GM12878 (cell line): ENCODE data around the gene TBCE. TPM values are rescaled to one million over a fixed set of nuclear protein-coding genes. Genes with fewer than 3 reads are reported as not detected.

Experiments
- ATAC-seq: fragments of 200-7000 bp; cut with Tn5 transposase; 3 replicates; pipeline ENCODE4 v1.9.1; 2020; ENCODE audit warnings: mild to moderate bottlenecking, moderate library complexity
- BruUV-seq: library from RNA; stranded (reverse); fragments of 400-500 nt; replicated peaks from 2 replicates; lab custom pipeline; 2021; lab: Mats Ljungman, UMichigan
- CTCF ChIA-PET: fragments of 300-600 bp; sonication (Branson Sonifier 250); formaldehyde crosslinking; extraction: SDS; loops from one replicate; lab custom pipeline; 2021; ENCODE audit warnings: inconsistent platforms; lab: Yijun Ruan, JAX
- POLR2A ChIA-PET: fragments of 350-600 bp; formaldehyde crosslinking; extraction: SDS; loops from one replicate; lab custom pipeline; 2021; ENCODE audit warnings: inconsistent platforms; lab: Charles Lee
- RAD21 ChIA-PET: fragments of 300-600 bp; sonication (Branson Sonifier 250); formaldehyde crosslinking; loops from one replicate; lab custom pipeline; 2023; ENCODE audit warnings: antibody characterized with exemption; ENCODE audit not compliant: unreplicated experiment; lab: Charles Lee
- SMC1A ChIA-PET: fragments of 300-600 bp; sonication (Branson Sonifier 250); formaldehyde crosslinking; loops from one replicate; lab custom pipeline; 2023; ENCODE audit not compliant: unreplicated experiment, uncharacterized antibody; lab: Charles Lee
- DNase-seq: peaks from one replicate; pipeline ENCODE4 v3.0.0-alpha.2; 2011; ENCODE audit warnings: low read depth, low spot score
- FAIRE-seq: peaks from 3 replicates; lab custom pipeline; 2011; peaks lifted over from hg19 to GRCh38; lab: Jason Lieb, UNC
- H2AFZ ChIP-seq: 2 replicates; pipeline ENCODE4 v1.6.0; 2011; ENCODE audit warnings: low read depth, low read length, control low read depth; ENCODE audit not compliant: control insufficient read depth
- H3K27ac ChIP-seq: 2 replicates; pipeline ENCODE4 v1.5.1; 2011; ENCODE audit warnings: control low read depth; ENCODE audit not compliant: control insufficient read depth, insufficient read depth
- H3K27me3 ChIP-seq, 2 experiments: replicated peaks in 1 of 2; 2 replicates each; pipeline versions ENCODE4 v1.6.0 to v1.6.1; 2011; ENCODE audit warnings: low read length in 1 of 2; ENCODE audit not compliant: control insufficient read depth in 2 of 2, insufficient read depth in 2 of 2
- H3K36me3 ChIP-seq, 2 experiments: 2 replicates each; pipeline ENCODE4 v1.5.1; 2011; ENCODE audit warnings: low read length in 1 of 2; ENCODE audit not compliant: control insufficient read depth in 2 of 2, insufficient read depth in 2 of 2
- H3K4me1 ChIP-seq: 2 replicates; pipeline ENCODE4 v1.6.1; 2011; ENCODE audit warnings: mild to moderate bottlenecking, low read length, moderate library complexity, mixed read lengths; ENCODE audit not compliant: control insufficient read depth, insufficient read depth
- H3K4me2 ChIP-seq: 2 replicates; pipeline ENCODE4 v1.6.0; 2011; ENCODE audit warnings: control low read depth; ENCODE audit not compliant: control insufficient read depth, insufficient read depth
- H3K4me3 ChIP-seq: fragments of 200-600 bp; sonication (generic); 2 replicates; pipeline ENCODE4 v1.5.1; 2016
- H3K79me2 ChIP-seq: 2 replicates; pipeline ENCODE4 v1.6.0; 2011; ENCODE audit warnings: low read length; ENCODE audit not compliant: control insufficient read depth, insufficient read depth
- H3K9ac ChIP-seq: 2 replicates; pipeline ENCODE4 v1.8.0; 2011; ENCODE audit warnings: low read length, control low read depth, mixed read lengths; ENCODE audit not compliant: control insufficient read depth, insufficient read depth
- H3K9me3 ChIP-seq: replicated peaks from 3 replicates; pipeline ENCODE4 v1.5.1; 2011; ENCODE audit warnings: mild to moderate bottlenecking, low read length; ENCODE audit not compliant: control insufficient read depth, insufficient read depth
- H4K20me1 ChIP-seq: 2 replicates; pipeline ENCODE4 v1.6.0; 2011; ENCODE audit not compliant: control insufficient read depth, insufficient read depth
- ATF7 ChIP-seq: fragments of 450-650 bp; IDR thresholded peaks from 2 replicates; pipeline ENCODE4 v1.6.1; 2016; ENCODE audit warnings: low read depth, mild to moderate bottlenecking
- CBX5 ChIP-seq: sonication (generic); IDR thresholded peaks from 2 replicates; pipeline ENCODE4 v1.6.1; 2016; ENCODE audit warnings: low read depth, moderate library complexity, mild to moderate bottlenecking, inconsistent platforms
- FOXK2 ChIP-seq: fragments of 450-650 bp; IDR thresholded peaks from 2 replicates; pipeline ENCODE4 v1.6.1; 2017; ENCODE audit warnings: mild to moderate bottlenecking, moderate library complexity
- IKZF1 ChIP-seq: fragments of 450-650 bp; conservative IDR thresholded peaks from 2 replicates; pipeline ENCODE4 v1.6.1; 2017; ENCODE audit warnings: antibody characterized with exemption, mild to moderate bottlenecking
- IRF4 ChIP-seq: IDR thresholded peaks from 2 replicates; pipeline ENCODE4 v1.6.1; 2011; ENCODE audit warnings: low read depth, low read length
- NFYA ChIP-seq: IDR thresholded peaks from 2 replicates; pipeline ENCODE4 v1.6.1; 2011; ENCODE audit warnings: low read depth, mild to moderate bottlenecking, low read length, improper control_type of control experiment, borderline replicate concordance
- RCOR1 ChIP-seq: conservative IDR thresholded peaks from 2 replicates; pipeline ENCODE4 v1.6.1; 2012; ENCODE audit warnings: low read depth, low read length, improper control_type of control experiment
- RELA ChIP-seq: fragments of 450-650 bp; IDR thresholded peaks from 2 replicates; pipeline ENCODE4 v1.8.0; 2014; ENCODE audit warnings: borderline replicate concordance; ENCODE audit not compliant: partially characterized antibody
- SP1 ChIP-seq: IDR thresholded peaks from one replicate; pipeline ENCODE4 v1.6.1; 2011; ENCODE audit warnings: low read depth, low read length
- SPI1 ChIP-seq: IDR thresholded peaks from 2 replicates; pipeline ENCODE4 v1.6.1; 2011; ENCODE audit warnings: low read depth, mild to moderate bottlenecking, low read length, moderate library complexity, borderline replicate concordance; ENCODE audit not compliant: insufficient read depth
- ZSCAN29 ChIP-seq: fragments of 450-650 bp; IDR thresholded peaks from 2 replicates; pipeline ENCODE4 v1.6.1; 2017; ENCODE audit warnings: mild to moderate bottlenecking, moderate library complexity
- WGBS: methylation state at CpG from one replicate; pipeline ENCODE4 v1.1.6; 2016; ENCODE audit warnings: low lambda C conversion rate; ENCODE audit not compliant: insufficient replicate concordance, insufficient coverage; ENCODE audit errors: missing lambda C conversion rate; 5-methylcytosine and 5-hydroxymethylcytosine counted together
- in situ Hi-C: fragments of 300-500 bp; cut with MboI; formaldehyde crosslinking; loops from 9 replicates; pipeline ENCODE4 v1.14.3; 2018; ENCODE audit warnings: mixed read lengths
- intact Hi-C: fragments of 100-400 bp; cut with micrococcal nuclease; formaldehyde crosslinking; loops from one replicate; pipeline ENCODE4 v1.14.2; 2022; ENCODE audit not compliant: unreplicated experiment
- polyA plus RNA-seq, 11 experiments: library from polyadenylated mRNA; depleted of rRNA in 4 of 11; unstranded in 6 of 11; stranded (reverse) in 5 of 11; fragments of >200 nt; fragmentation: Nextera tagmentation in 4 of 11; fragmentation: Illumina TruSeq in 1 of 11; extraction: Ambion mirVana in 4 of 11; extraction: Trizol in 1 of 11; gene quantifications; 1 replicate in 1 of 11; 2 replicates in 10 of 11; pipeline versions ENCODE4 v1.2.1 to v1.2.3, GENCODE V29; 2011 to 2016; ENCODE audit warnings: inconsistent platforms in 2 of 11, missing spikeins in 2 of 11, low read depth in 1 of 11
- total RNA-seq, 4 experiments: library from RNA; depleted of rRNA in 3 of 4; stranded (reverse); fragments of >200 nt in 3 of 4; fragmentation: Illumina TruSeq in 1 of 4; extraction: Trizol in 1 of 4; gene quantifications; 2 replicates each; pipeline versions ENCODE4 v1.2.1 to v1.2.3, GENCODE V29; 2013 to 2021
- TF ChIP-seq, protein P1 (sequence below): IDR thresholded peaks from 2 replicates; pipeline ENCODE4 v1.6.1; 2011; ENCODE audit warnings: mild to moderate bottlenecking, low read depth, low read length, moderate library complexity; ENCODE audit not compliant: insufficient replicate concordance
- TF ChIP-seq, protein P2 (sequence below): IDR thresholded peaks from 2 replicates; pipeline ENCODE4 v1.6.1; 2011; ENCODE audit warnings: low read depth, low read length, improper control_type of control experiment, borderline replicate concordance
- TF ChIP-seq, protein P3 (sequence below): IDR thresholded peaks from 2 replicates; pipeline ENCODE4 v1.6.1; 2011; ENCODE audit warnings: borderline replicate concordance, low read depth, mild to moderate bottlenecking, moderate library complexity, mixed read lengths, low read length; ENCODE audit not compliant: insufficient read depth; ENCODE audit errors: extremely low read length
- TF ChIP-seq, protein P4 (sequence below): fragments of 450-650 bp; IDR thresholded peaks from 2 replicates; pipeline ENCODE4 v1.6.1; 2017; ENCODE audit warnings: mild to moderate bottlenecking, low read depth, inconsistent platforms; ENCODE audit not compliant: poor library complexity, severe bottlenecking
- TF ChIP-seq, protein P5 (sequence below): fragments of 450-650 bp; formaldehyde crosslinking; IDR thresholded peaks from 2 replicates; pipeline ENCODE4 v1.4.0; 2022; ENCODE audit warnings: mild to moderate bottlenecking, moderate library complexity

The TBCE gene
- total and polyA plus RNA-seq, 10 of the 15 experiments (the other 5 are each of a cell fraction or from before 2014, with no cell fraction given), result 22.7 to 48.7 (median 29.2) TPM

DNA sequence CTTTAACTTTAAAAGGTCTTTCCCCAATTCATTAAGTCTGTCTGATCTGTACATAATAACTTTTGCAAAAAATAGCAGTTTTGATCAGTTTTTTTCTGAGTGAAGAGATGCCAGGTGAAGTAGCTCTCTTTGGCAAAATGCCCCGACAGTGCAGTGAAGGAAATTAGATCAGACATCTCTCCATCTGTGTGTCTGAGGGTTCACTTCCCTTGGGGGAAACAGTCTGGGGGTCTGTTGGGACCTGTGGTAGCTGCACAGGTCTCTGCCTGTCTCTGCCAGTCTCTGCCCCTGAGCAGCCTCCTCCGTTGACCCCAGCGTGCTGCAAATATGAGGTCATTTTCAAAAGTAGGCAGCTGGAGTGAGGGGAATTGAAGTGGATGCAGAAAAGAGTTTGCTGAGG lies 54.5 kb downstream of the TBCE start:
- RAD21 ChIA-PET, result no interaction called here
- intact Hi-C loops, result no loop called here
- BruUV-seq, result no TSS peak
- in situ Hi-C loops, result loop anchor here (5.0 kb wide), 1 partner anchor 934 kb away; no protein-coding TSS in a partner anchor
- Histone ChIP-seq H3K36me3 (no peaks in the 10 kb centered on the region; a peak in 1 of 4 replicates), H3K4me3 (no peak overlapping the region), H3K79me2 (no peaks in the 10 kb centered on the region), H3K9me3 (no peaks in the 10 kb centered on the region), H3K9ac (no peak overlapping the region), H3K27ac (no peak overlapping the region), H2AFZ (no peak overlapping the region), H3K27me3 (no peaks in the 10 kb centered on the region), H3K4me1 (peaks cover 10% of the 10 kb centered on the region), H3K4me2 (no peak overlapping the region), H4K20me1 (no peaks in the 10 kb centered on the region)
- DNase-seq (no peak), FAIRE-seq (no peak), ATAC-seq (no peak)
- CTCF ChIA-PET, result interaction anchor here (0.6 to 1.2 kb wide), 3 partner anchors 73 to 327 kb away, joined by 3 read pairs; no protein-coding TSS in a partner anchor
- 80% methylated on average over 3 of the region's 3 CpGs for WGBS
- SMC1A ChIA-PET, result interaction anchor here (2.3 kb wide), 1 partner anchor 83 kb away, joined by 6 read pairs; the partner anchor contains the start of gene B3GALNT2
- POLR2A ChIA-PET, result no interaction called here
- TF ChIP-seq CBX5 (no peak), FOXK2 (no peak), IRF4 (no peak), IKZF1 (no peak), ZSCAN29 (no peak), RCOR1 (no peak), RELA (no peak), NFYA (no peak), SPI1 (no peak), SP1 (no peak), ATF7 (no peak)
- TF ChIP-seq, protein P1, sequence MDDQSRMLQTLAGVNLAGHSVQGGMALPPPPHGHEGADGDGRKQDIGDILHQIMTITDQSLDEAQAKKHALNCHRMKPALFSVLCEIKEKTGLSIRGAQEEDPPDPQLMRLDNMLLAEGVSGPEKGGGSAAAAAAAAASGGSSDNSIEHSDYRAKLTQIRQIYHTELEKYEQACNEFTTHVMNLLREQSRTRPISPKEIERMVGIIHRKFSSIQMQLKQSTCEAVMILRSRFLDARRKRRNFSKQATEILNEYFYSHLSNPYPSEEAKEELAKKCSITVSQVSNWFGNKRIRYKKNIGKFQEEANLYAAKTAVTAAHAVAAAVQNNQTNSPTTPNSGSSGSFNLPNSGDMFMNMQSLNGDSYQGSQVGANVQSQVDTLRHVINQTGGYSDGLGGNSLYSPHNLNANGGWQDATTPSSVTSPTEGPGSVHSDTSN, result no peak
- TF ChIP-seq, protein P2, sequence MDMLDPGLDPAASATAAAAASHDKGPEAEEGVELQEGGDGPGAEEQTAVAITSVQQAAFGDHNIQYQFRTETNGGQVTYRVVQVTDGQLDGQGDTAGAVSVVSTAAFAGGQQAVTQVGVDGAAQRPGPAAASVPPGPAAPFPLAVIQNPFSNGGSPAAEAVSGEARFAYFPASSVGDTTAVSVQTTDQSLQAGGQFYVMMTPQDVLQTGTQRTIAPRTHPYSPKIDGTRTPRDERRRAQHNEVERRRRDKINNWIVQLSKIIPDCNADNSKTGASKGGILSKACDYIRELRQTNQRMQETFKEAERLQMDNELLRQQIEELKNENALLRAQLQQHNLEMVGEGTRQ, result no peak
- TF ChIP-seq, protein P3, sequence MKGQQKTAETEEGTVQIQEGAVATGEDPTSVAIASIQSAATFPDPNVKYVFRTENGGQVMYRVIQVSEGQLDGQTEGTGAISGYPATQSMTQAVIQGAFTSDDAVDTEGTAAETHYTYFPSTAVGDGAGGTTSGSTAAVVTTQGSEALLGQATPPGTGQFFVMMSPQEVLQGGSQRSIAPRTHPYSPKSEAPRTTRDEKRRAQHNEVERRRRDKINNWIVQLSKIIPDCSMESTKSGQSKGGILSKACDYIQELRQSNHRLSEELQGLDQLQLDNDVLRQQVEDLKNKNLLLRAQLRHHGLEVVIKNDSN, result no peak
- TF ChIP-seq, protein P4, sequence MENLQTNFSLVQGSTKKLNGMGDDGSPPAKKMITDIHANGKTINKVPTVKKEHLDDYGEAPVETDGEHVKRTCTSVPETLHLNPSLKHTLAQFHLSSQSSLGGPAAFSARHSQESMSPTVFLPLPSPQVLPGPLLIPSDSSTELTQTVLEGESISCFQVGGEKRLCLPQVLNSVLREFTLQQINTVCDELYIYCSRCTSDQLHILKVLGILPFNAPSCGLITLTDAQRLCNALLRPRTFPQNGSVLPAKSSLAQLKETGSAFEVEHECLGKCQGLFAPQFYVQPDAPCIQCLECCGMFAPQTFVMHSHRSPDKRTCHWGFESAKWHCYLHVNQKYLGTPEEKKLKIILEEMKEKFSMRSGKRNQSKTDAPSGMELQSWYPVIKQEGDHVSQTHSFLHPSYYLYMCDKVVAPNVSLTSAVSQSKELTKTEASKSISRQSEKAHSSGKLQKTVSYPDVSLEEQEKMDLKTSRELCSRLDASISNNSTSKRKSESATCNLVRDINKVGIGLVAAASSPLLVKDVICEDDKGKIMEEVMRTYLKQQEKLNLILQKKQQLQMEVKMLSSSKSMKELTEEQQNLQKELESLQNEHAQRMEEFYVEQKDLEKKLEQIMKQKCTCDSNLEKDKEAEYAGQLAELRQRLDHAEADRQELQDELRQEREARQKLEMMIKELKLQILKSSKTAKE, result no peak
- TF ChIP-seq, protein P5, sequence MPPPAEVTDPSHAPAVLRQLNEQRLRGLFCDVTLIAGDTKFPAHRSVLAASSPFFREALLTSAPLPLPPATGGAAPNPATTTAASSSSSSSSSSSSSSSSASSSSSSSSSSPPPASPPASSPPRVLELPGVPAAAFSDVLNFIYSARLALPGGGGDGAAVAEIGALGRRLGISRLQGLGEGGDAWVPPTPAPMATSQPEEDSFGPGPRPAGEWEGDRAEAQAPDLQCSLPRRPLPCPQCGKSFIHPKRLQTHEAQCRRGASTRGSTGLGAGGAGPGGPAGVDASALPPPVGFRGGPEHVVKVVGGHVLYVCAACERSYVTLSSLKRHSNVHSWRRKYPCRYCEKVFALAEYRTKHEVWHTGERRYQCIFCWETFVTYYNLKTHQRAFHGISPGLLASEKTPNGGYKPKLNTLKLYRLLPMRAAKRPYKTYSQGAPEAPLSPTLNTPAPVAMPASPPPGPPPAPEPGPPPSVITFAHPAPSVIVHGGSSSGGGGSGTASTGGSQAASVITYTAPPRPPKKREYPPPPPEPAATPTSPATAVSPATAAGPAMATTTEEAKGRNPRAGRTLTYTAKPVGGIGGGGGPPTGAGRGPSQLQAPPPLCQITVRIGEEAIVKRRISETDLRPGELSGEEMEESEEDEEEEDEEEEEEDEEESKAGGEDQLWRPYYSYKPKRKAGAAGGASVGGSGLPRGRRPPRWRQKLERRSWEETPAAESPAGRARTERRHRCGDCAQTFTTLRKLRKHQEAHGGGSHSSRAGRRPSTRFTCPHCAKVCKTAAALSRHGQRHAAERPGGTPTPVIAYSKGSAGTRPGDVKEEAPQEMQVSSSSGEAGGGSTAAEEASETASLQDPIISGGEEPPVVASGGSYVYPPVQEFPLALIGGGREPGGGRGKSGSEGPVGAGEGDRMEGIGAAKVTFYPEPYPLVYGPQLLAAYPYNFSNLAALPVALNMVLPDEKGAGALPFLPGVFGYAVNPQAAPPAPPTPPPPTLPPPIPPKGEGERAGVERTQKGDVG (CRISPR knock-in tag), result no peak
